Measurements from ENCODE around the gene MGAT5. TPM values are rescaled to one million over a fixed set of nuclear protein-coding genes. Genes with fewer than 3 reads are reported as not detected.

MGAT5 gene
- total RNA-seq, 2 experiments from 2014 or later, result 60.8 to 68.0 TPM

DNA sequence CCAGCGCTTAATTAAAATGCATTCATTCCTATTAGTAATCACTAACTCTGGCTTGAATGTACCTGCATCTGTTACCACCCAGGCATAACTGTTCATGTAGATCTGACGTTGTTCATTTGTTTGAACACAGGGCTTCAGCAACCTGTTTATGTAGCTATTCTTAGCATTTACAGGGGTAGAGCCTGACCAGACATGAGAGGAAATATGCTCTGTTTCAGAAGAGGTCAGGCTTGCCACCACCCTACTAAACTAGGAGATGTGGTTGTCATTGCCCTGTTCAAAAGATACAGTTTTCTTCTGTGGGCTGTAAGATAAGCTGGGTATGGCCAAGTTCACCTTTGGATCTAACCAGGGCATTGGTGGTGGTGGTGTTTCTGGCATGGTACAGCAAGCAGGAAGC lies 8.8 kb downstream of the MGAT5 start:
- H3K9me3 ChIP-seq (ENCODE audit: low read length), result no peaks in the 10 kb centered on the region
- TF ChIP-seq, protein P1, sequence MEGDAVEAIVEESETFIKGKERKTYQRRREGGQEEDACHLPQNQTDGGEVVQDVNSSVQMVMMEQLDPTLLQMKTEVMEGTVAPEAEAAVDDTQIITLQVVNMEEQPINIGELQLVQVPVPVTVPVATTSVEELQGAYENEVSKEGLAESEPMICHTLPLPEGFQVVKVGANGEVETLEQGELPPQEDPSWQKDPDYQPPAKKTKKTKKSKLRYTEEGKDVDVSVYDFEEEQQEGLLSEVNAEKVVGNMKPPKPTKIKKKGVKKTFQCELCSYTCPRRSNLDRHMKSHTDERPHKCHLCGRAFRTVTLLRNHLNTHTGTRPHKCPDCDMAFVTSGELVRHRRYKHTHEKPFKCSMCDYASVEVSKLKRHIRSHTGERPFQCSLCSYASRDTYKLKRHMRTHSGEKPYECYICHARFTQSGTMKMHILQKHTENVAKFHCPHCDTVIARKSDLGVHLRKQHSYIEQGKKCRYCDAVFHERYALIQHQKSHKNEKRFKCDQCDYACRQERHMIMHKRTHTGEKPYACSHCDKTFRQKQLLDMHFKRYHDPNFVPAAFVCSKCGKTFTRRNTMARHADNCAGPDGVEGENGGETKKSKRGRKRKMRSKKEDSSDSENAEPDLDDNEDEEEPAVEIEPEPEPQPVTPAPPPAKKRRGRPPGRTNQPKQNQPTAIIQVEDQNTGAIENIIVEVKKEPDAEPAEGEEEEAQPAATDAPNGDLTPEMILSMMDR (conservative IDR thresholded peaks at IDR 0.05; ENCODE audit: low read length), result no peak
- TF ChIP-seq EZH2phosphoT487 (IDR thresholded peaks at IDR 0.05; ENCODE audit: borderline replicate concordance, low read depth, low read length), result no peak
- intact Hi-C loops (cut with micrococcal nuclease; ENCODE audit: unreplicated experiment), result loop anchor here (1.0 kb wide), 1 partner anchor 149 kb away; no protein-coding TSS in a partner anchor
- H3K27ac ChIP-seq (ENCODE audit: low read depth, low read length, poor library complexity, severe bottlenecking), result peak overlapping the region; percentile 91
- H3K36me3 ChIP-seq (ENCODE audit: insufficient read depth, low read length), result peaks cover 19% of the 10 kb centered on the region
- CTCF ChIA-PET (ENCODE audit: unreplicated experiment), result interaction anchor here (0.9 to 1.5 kb wide), 5 partner anchors 8 to 149 kb away, joined by 3 to 5 read pairs (median 4); partner anchors contain the start of gene MGAT5
- POLR2A ChIA-PET, result interaction anchor here (0.8 to 7.5 kb wide), 11 partner anchors 10 to 149 kb away, joined by 3 to 115 read pairs (median 4); partner anchors contain the start of gene MGAT5
- no peaks in the 10 kb centered on the region for H4K20me1 ChIP-seq (ENCODE audit: insufficient read depth, low read length)
- peaks cover 84% of the 10 kb centered on the region for H3K4me1 ChIP-seq (ENCODE audit: insufficient read depth, low read length, poor library complexity, severe bottlenecking)
- peak overlapping the region; percentile 40 for H3K4me3 ChIP-seq (ENCODE audit: low read depth, low read length, poor library complexity, severe bottlenecking)
- DNase-seq (ENCODE audit: low spot score), result peak; percentile 82
- H3K9me2 ChIP-seq (ENCODE audit: insufficient read depth, low read length), result no peaks in the 10 kb centered on the region
- H2AFZ ChIP-seq (ENCODE audit: low read length), result no peak overlapping the region
- H3K4me2 ChIP-seq (ENCODE audit: low read length), result peak overlapping the region; percentile 80
- BruUV-seq (replicated peaks), result no TSS peak
- peaks cover 76% of the 10 kb centered on the region for H3K79me2 ChIP-seq (ENCODE audit: insufficient read depth, low read depth, low read length)

DNA sequence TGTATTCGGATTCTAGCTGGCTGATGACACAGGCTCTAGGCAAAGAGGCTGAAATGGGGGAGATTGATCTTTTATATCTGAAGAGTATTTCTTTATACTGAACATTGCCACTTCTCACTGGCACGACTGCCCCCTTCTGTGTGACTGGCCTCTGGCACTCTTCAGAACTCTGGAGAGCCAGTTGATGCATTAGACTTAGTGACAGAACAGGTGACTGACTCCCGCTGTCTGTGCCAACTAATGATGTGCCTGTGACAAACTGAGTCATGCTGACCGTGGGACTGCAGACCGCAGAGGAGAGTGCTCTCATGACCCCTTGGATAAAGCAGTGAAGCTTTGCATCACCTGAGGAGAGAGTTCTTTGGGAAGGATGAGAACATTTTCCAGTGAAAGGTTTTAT lies 14.4 kb downstream of the MGAT5 start:
- POLR2A ChIA-PET, result interaction anchor here (1.6 to 3.5 kb wide), 3 partner anchors 10 to 143 kb away, joined by 8 to 22 read pairs (median 9); partner anchors contain the start of gene MGAT5
- Histone ChIP-seq H3K79me2 (ENCODE audit: insufficient read depth, low read depth, low read length) (peaks cover 64% of the 10 kb centered on the region; the same call in 1 of the 2 replicates), H3K4me1 (ENCODE audit: insufficient read depth, low read length, poor library complexity, severe bottlenecking) (peaks cover 82% of the 10 kb centered on the region), H3K9me2 (ENCODE audit: insufficient read depth, low read length) (no peaks in the 10 kb centered on the region), H3K4me2 (ENCODE audit: low read length) (no peak overlapping the region; the same call in 1 of the 2 replicates), H2AFZ (ENCODE audit: low read length) (no peak overlapping the region), H3K27ac (ENCODE audit: low read depth, low read length, poor library complexity, severe bottlenecking) (no peak overlapping the region), H3K9me3 (ENCODE audit: low read length) (no peaks in the 10 kb centered on the region), H3K36me3 (ENCODE audit: insufficient read depth, low read length) (peaks cover 61% of the 10 kb centered on the region), H4K20me1 (ENCODE audit: insufficient read depth, low read length) (no peaks in the 10 kb centered on the region), H3K4me3 (ENCODE audit: low read depth, low read length, poor library complexity, severe bottlenecking) (no peak overlapping the region)
- intact Hi-C loops (cut with micrococcal nuclease; ENCODE audit: unreplicated experiment), result no loop called here
- BruUV-seq (replicated peaks), result no TSS peak
- TF ChIP-seq, protein P1 (conservative IDR thresholded peaks at IDR 0.05; ENCODE audit: low read length), result no peak
- no peak for TF ChIP-seq EZH2phosphoT487 (IDR thresholded peaks at IDR 0.05; ENCODE audit: borderline replicate concordance, low read depth, low read length)
- CTCF ChIA-PET (ENCODE audit: unreplicated experiment), result interaction anchor here (1.5 kb wide), 1 partner anchor 22 kb away, joined by 4 read pairs; no protein-coding TSS in a partner anchor
- DNase-seq (ENCODE audit: low spot score), result no peak

DNA sequence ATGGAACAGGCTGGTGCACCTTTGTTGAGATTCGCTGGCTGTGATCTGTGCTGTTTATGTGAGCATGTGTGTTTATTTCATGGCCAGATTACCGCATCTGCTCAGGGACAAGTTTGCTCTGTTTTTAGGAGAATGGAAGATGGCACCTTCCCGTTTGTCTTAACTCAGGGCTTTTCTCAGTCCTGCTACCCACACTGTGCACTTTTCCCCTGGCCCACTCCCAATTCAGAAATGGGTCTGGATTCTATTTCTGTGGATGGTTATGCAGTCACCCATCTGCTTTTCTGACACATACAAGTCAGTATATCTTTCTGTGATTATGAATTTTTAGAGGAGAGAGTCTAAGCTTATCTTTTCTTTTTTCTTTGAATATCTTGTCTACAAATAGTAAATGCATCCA lies 15.4 kb downstream of the MGAT5 start:
- ChIA-PET POLR2A (interaction anchor here (1.6 to 3.5 kb wide), 3 partner anchors 9 to 142 kb away, joined by 8 to 22 read pairs (median 9); partner anchors contain the start of gene MGAT5), CTCF (ENCODE audit: unreplicated experiment) (interaction anchor here (1.5 kb wide), 1 partner anchor 23 kb away, joined by 4 read pairs; no protein-coding TSS in a partner anchor)
- peak overlapping the region; percentile 8; the same call in 1 of the 2 replicates for H3K4me2 ChIP-seq (ENCODE audit: low read length)
- DNase-seq (ENCODE audit: low spot score), result no peak
- H3K4me3 ChIP-seq (ENCODE audit: low read depth, low read length, poor library complexity, severe bottlenecking), result no peak overlapping the region
- peaks cover 61% of the 10 kb centered on the region for H3K36me3 ChIP-seq (ENCODE audit: insufficient read depth, low read length)
- no TSS peak for BruUV-seq (replicated peaks)
- H3K79me2 ChIP-seq (ENCODE audit: insufficient read depth, low read depth, low read length), result peaks cover 66% of the 10 kb centered on the region; the same call in 1 of the 2 replicates
- no peaks in the 10 kb centered on the region for H4K20me1 ChIP-seq (ENCODE audit: insufficient read depth, low read length)
- H3K27ac ChIP-seq (ENCODE audit: low read depth, low read length, poor library complexity, severe bottlenecking), result no peak overlapping the region
- intact Hi-C loops (cut with micrococcal nuclease; ENCODE audit: unreplicated experiment), result no loop called here
- H3K9me3 ChIP-seq (ENCODE audit: low read length), result no peaks in the 10 kb centered on the region
- TF ChIP-seq, protein P1 (conservative IDR thresholded peaks at IDR 0.05; ENCODE audit: low read length), result no peak
- no peak for TF ChIP-seq EZH2phosphoT487 (IDR thresholded peaks at IDR 0.05; ENCODE audit: borderline replicate concordance, low read depth, low read length)
- no peaks in the 10 kb centered on the region for H3K9me2 ChIP-seq (ENCODE audit: insufficient read depth, low read length)
- peaks cover 83% of the 10 kb centered on the region for H3K4me1 ChIP-seq (ENCODE audit: insufficient read depth, low read length, poor library complexity, severe bottlenecking)
- no peak overlapping the region for H2AFZ ChIP-seq (ENCODE audit: low read length)
